Omental fat pad (tissue), 4 donors: ENCODE measurements around the gene PHGDH. TPM values are rescaled to one million over a fixed set of nuclear protein-coding genes. Genes with fewer than 3 reads are reported as not detected.

Experiments used
- ATAC-seq: fragments of 150-250 bp; one replicate; pipeline ENCODE4 v1.9.1; 2016; ENCODE audit warnings: mild to moderate bottlenecking, moderate library complexity; ENCODE audit not compliant: low FRiP score
- DNase-seq: peaks from one replicate; pipeline ENCODE4 v3.0.0-alpha.2; 2019; ENCODE audit warnings: low spot score
- CTCF ChIP-seq, 3 donors: fragments of 450-650 bp; IDR thresholded peaks; one replicate each; pipeline ENCODE4 v1.5.1; 2016 to 2017; ENCODE audit warnings: antibody characterized with exemption in 3 of 3, mild to moderate bottlenecking in 3 of 3, moderate library complexity in 2 of 3
- total RNA-seq, 4 donors: library from RNA; depleted of rRNA; stranded (reverse); fragments of >200 nt; gene quantifications; one replicate each; pipeline ENCODE4 v1.1.0, GENCODE V29; 2016

Gene PHGDH
- total RNA-seq, 4 donors from 2014 or later: 21.5 to 95.4 (median 28.4) TPM

DNA sequence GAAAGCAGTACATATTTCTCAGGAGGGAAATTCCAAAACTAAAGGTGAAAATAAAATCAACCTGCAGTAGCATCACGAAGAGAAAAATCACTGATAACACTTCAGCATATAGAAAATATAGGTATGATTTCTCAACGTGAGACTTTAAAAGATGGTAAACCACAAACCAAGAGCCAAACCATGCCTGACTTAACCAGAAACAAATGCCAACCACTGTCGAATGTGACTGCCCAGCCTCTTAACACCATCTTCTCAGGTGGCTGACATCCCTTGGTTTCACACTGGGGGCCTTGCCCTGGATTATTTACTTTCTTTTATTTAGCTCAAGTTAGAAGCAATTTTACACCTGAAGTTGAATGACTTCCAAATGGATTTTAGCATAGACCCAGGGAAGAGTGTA, 46.9 kb downstream of the PHGDH start:
- no peak for ATAC-seq
- no peak for DNase-seq
- TF ChIP-seq CTCF (IDR thresholded peaks at IDR 0.05): no peak

GRCh38 chr1:119762409-119762808, 50.7 kb downstream of the PHGDH start:
- no peak for TF ChIP-seq CTCF (IDR thresholded peaks at IDR 0.05)
- DNase-seq: no peak
- no peak for ATAC-seq

DNA sequence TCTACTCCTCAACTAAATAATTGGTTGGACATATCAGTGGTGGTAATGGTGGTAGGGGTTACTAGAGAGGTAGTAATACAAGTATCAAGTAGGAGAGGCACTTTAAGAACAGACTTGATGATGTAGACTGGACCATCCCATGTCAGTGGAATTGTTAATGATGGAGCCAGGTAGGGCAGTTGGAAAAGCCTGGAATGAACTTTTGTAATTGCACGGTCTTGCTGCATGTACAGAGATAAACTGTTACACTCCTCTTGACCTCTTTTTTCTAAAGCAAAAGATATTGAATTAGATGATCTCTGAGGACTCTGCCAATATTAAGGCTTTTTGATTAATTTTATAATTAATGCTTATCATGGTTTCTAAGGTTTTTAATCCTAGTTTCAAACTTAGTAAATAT, 51.2 kb downstream of the PHGDH start:
- DNase-seq: no peak
- TF ChIP-seq CTCF (IDR thresholded peaks at IDR 0.05): no peak
- ATAC-seq: no peak

GRCh38 chr1:119764220-119764619, 52.5 kb downstream of the PHGDH start:
- no peak for TF ChIP-seq CTCF (IDR thresholded peaks at IDR 0.05)
- ATAC-seq: no peak
- DNase-seq: no peak

- ATAC-seq (peak; percentile 51), DNase-seq (no peak)
- no peak for TF ChIP-seq CTCF (IDR thresholded peaks at IDR 0.05)
Measured at GRCh38 chr1:119766374-119766794, 54.6 kb downstream of the PHGDH start.

- ATAC-seq (no peak), DNase-seq (no peak)
- TF ChIP-seq CTCF (IDR thresholded peaks at IDR 0.05): no peak
Measured at GRCh38 chr1:119767486-119767885, 55.8 kb downstream of the PHGDH start.

- DNase-seq (no peak), ATAC-seq (no peak)
- no peak for TF ChIP-seq CTCF (IDR thresholded peaks at IDR 0.05)
Measured at GRCh38 chr1:119768778-119769177, 57.0 kb downstream of the PHGDH start, which contains the start of gene HMGCS2. Gene HMGCS2 (minus strand): TSS chr1:119768905. CDS start chr1:119768844, 61 bp downstream.
